ENCODE results near the gene CTSW.

The CTSW gene

GRCh38 chr11:65868076-65868667 lies 11.5 kb upstream of the CTSW start:
- peak; percentile 29 for DNase-seq

DNA sequence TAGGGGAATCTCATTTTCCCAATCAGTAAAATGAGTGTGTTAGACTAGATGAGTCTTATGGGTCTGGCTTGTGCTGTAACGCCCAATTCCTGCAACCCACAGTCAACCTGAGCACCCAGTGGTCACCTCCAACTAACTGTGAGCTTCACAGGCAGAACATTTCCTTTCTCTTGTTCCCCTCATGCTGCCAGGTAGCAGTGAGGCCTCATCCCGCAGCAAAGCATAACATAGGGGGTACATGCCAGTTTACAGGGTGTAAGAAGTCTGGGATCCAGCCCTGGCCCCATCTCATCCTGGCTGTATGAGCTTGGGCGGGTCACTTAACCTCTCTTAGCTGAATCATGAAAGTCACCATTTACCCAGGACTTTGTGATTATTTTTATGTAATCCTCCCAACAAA lies 10.7 kb upstream of the CTSW start:
- no peak for DNase-seq

DNA sequence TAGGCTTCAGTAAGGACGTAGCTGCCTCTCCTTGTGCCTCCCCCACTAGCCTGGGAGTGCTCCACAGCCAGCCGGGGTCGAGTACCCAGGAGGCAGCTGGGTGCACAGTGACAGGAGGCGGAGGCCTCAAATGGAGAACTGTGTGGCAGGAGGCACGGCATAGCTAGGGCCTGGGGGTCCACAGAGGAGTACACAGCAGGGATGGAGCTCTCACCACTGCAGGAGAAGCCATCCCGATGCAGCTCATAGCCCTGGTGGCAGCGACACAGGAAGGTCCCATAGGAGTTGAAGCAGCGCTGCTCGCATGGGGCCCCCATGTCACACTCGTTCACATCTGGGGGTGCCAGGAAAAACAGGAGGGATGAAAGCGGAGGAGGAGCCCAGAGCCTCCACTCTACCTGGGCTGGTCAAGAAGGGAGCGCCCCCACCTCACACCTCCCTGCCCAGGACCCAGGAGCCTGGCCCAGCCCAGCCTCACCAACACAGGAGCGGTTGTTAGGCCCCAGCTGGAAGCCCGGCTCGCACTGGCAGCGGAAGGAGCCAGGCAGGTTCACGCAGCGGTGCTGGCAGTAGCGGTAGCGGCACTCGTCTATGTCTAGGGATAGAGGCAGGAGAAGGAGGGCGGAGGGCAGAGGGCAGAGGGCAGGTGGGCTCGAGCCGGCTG lies 9.9 kb upstream of the CTSW start:
- no peak for DNase-seq

- no peak for DNase-seq
Observed at GRCh38 chr11:65870307-65870658, 9.4 kb upstream of the CTSW start.

DNA sequence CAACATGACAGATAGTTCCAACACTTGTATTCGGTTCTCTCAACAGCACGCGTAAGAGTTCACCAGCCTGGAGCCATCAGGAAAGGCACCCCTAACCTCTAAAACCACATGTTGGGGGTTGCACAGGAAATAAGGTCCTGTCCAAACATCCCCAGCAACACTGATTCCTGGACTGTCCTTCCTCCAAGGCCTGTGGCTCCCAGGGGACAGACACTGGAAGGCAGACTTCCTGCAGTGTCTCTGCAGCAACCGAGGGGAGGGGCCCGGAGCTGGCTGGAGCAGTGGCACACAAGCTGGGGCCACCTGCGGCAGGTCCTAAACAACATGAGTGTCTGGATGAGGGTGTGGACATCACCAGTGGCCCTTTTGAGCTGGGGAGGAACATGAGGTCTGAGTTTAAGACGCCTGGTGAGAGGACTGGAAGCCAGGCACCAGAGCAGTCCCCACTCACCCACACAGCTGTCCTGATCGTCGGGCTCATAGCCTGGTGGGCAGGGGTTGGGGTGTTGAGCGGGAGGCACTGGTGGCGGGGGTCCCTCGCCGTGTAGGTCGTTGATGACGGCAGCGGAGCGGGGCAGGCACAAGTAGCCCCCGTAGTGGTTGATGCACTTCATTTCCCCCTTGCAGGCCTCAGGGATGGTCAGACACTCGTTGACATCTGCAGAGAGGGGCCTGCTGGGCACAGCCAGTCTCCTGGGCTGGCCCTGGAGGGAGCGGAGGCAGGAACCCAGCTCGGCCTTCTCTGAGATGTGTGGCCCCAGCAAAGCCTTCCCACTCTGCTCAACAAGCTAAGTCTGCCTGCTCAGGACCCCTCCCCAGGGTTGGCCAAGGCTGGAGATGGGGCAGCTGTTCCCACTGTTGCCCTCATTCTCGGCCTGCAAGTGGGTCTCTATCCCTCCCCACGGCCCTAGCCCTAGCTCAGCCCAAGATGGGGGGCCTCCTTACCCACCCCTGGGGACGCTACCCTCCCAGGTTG lies 8.6 kb upstream of the CTSW start:
- DNase-seq = no peak

GRCh38 chr11:65871811-65872548 lies 7.7 kb upstream of the CTSW start:
- DNase-seq = no peak

DNA sequence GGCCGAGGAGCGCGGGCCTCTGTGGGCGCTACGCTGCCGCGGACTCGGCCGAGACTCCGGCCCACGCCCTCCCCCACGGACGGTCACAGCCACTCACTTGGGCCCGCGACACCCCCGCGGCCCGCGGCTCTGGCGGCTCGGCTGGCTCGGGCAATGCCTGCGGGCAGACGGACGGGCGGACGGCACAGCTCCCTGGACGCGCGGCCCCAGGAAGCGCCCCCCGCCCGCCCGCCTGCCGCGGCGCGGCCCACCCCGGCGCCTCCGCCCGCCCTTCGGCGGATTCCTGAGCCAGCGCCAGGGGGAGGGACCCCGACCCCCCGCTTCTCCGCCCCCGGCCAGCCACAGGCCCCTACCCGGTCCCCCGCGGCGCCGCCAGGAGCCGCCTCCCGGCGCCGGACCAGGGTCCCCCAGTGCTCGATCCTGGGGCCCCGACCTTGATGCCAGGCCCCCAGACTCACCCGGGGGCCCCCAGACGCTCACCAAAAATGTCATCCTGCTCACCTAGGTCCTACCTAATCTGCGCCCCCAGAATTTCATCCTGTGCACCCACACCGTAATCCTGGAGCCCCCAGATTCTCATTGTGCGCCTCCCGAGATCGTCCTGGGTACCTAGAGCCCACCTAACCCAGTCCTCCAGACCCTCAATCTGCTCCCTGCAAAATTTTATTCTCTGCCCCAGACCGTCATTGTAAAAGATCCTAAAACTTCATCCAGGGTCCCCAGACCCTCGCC lies 6.9 kb upstream of the CTSW start, which contains the start of gene EFEMP2:
EFEMP2 (minus strand) TSS at position 215 of the 732 bp plus-strand sequence. CDS start 446 bp downstream, outside the sequence.
- DNase-seq = no peak

DNA sequence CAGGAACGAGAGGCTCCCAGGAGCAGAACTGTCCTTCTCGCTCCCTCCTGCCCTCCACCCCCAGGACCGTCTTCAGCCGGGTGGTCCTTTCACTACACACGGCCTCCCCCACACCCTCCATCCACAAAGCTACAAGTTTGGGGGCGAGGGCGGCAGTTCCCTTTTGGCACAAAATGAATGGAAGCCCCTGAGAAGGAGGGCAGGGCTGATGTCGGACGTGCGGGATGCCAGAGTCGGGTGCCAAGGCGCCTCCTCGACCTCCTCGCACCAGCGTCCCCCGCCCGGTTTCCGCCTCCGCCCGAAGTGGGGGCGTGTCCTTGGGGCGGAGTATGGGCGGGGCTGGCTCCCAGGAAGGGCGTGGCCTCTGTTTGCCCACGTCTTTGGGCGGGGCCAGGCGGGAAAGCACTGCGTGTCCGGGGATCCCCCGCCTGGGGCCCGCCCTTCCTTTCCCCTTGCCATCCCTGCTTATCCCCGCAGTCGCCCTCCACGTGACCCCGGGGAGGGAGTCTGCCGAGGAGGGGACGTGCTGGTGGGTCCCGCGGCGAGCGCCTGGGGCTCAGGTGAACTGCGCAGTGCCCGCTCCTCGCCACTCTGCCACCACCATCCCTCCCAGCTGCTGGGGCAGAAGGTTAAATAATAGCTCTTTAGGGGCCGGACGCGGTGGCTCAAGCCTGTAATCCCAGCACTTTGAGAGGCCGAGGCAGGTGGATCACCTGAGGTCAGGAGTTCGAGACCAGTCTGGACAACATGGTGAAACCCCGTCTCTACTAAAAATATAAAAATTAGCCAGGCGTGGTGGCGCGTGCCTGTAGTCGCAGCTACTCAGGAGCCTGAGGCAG lies 6.1 kb upstream of the CTSW start:
- DNase-seq = peak; percentile 94

- DNase-seq = no peak
Observed at GRCh38 chr11:65880027-65880426, 390 bp downstream of the CTSW start.

- DNase-seq = no peak
Observed at GRCh38 chr11:65880844-65881421, 1.3 kb downstream of the CTSW start.

- DNase-seq = no peak
Observed at GRCh38 chr11:65882120-65883057, 2.8 kb downstream of the CTSW start.

DNA sequence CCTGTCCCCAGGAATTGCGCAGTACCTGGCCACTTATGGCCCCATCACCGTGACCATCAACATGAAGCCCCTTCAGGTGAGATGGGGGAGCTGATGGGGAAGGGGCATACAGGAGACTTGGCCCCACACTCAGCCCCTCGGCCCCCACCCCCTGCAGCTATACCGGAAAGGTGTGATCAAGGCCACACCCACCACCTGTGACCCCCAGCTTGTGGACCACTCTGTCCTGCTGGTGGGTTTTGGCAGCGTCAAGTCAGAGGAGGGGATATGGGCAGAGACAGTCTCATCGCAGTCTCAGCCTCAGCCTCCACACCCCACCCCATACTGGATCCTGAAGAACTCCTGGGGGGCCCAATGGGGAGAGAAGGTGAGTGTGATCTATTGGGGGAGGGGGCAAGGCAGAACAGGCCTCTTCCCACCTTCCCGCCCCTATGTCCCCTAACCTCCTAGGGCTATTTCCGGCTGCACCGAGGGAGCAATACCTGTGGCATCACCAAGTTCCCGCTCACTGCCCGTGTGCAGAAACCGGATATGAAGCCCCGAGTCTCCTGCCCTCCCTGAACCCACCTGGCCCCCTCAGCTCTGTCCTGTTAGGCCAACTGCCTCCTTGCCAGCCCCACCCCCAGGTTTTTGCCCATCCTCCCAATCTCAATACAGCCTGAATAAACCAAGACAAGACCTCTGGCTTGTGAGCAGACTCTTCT lies 3.6 kb downstream of the CTSW start:
- no peak for DNase-seq

GRCh38 chr11:65883786-65884715 lies 4.4 kb downstream of the CTSW start:
- DNase-seq = no peak

DNA sequence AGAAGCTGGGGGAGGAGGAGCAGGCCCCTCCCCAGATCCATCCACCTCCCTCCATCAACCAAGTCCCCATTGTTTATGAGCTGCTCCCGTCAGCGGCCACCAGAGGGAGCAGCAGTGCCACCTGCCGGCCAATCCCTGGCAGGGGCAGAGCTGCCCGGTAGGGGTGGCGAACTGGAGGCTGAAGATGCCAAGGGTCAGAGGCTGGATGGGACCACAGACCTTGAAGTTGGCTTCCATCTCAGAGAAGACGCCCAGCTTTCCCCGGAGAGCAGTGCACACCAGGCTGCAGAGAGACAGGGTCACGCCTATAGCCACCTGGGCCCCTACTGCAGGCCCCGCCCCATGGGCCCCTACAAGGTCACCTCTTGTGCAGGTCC lies 5.1 kb downstream of the CTSW start:
- DNase-seq = peak; percentile 82

- DNase-seq = no peak
Observed at GRCh38 chr11:65885231-65885630, 5.6 kb downstream of the CTSW start.

GRCh38 chr11:65885808-65886536 lies 6.3 kb downstream of the CTSW start:
- no peak for DNase-seq
